Measurements from ENCODE around the gene CRTC3.
A peak's percentile ranks its signal among the peaks of the same experiment; 100 is the strongest.

Gene CRTC3

DNA sequence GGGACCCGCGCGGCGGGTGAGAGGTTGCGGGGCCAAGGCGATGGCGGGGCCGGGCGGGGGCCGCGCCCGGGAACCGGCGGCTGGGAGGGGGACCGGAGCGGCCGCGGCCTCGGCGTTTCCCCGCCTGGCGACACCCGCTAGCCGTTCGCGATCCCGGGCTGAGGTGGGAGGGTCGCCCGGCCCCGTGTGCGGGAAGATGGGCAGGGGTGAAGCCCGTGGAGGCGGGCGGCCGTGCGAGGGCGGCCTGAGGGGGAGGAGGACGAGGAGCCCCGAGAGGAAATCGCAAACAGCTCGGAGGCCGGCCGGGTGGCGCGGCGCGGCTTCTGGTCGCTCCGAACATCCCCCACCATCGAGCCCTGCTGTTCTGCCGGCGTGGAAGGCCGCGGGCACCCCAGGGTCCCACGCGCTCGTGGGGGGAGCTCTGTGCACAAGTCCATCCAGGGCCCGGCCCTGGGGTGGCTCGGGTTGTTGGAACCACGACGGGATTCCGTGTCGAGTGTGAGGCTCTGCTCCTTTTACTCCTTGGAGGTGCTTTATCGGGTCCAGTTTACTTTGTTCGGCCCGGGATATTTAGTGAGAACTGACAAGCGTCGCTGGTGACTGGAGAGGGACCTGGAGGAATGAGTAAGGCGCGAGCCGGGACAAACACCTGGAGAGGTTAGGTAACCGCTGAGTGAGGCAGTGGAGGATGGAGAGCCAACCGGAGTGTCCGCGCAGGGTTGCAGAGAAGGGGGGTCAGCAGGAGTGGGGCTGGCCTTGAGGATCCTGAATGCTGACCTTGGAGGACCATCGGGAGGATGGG is 728 bp downstream of the CRTC3 start:
- TF ChIP-seq CTCF (IDR thresholded peaks at IDR 0.05) = no peak
- peak overlapping the region; percentile 64 for H3K27ac ChIP-seq
- H3K27me3 ChIP-seq (ENCODE audit: control insufficient read depth, insufficient read depth, low read length) = no peaks in the 10 kb centered on the region
- H3K4me2 ChIP-seq (ENCODE audit: low read length) = peak overlapping the region; percentile 92
- no peaks in the 10 kb centered on the region for H3K36me3 ChIP-seq (ENCODE audit: control insufficient read depth, insufficient read depth, low read length)
- peak overlapping the region; percentile 66 for H3K4me3 ChIP-seq (ENCODE audit: low read depth, low read length)
- H3K9me3 ChIP-seq (ENCODE audit: control insufficient read depth, low read length) = no peaks in the 10 kb centered on the region
- H3K9ac ChIP-seq = no peak overlapping the region
- H3K79me2 ChIP-seq = peaks cover 23% of the 10 kb centered on the region
- peak overlapping the region; percentile 86 for H2AFZ ChIP-seq
- H3K4me1 ChIP-seq = no peaks in the 10 kb centered on the region

GRCh38 chr15:90531147-90531546 is 1.4 kb downstream of the CRTC3 start:
- no peaks in the 10 kb centered on the region for H3K27me3 ChIP-seq (ENCODE audit: control insufficient read depth, insufficient read depth, low read length)
- H3K36me3 ChIP-seq (ENCODE audit: control insufficient read depth, insufficient read depth, low read length) = no peaks in the 10 kb centered on the region
- H3K4me3 ChIP-seq (ENCODE audit: low read depth, low read length) = peak overlapping the region; percentile 66
- H2AFZ ChIP-seq = no peak overlapping the region
- no peak overlapping the region for H3K9ac ChIP-seq
- no peak overlapping the region for H3K27ac ChIP-seq
- H3K4me2 ChIP-seq (ENCODE audit: low read length) = peak overlapping the region; percentile 92
- H3K9me3 ChIP-seq (ENCODE audit: control insufficient read depth, low read length) = no peaks in the 10 kb centered on the region
- peaks cover 23% of the 10 kb centered on the region for H3K79me2 ChIP-seq
- no peaks in the 10 kb centered on the region for H3K4me1 ChIP-seq
- TF ChIP-seq CTCF (IDR thresholded peaks at IDR 0.05) = no peak

DNA sequence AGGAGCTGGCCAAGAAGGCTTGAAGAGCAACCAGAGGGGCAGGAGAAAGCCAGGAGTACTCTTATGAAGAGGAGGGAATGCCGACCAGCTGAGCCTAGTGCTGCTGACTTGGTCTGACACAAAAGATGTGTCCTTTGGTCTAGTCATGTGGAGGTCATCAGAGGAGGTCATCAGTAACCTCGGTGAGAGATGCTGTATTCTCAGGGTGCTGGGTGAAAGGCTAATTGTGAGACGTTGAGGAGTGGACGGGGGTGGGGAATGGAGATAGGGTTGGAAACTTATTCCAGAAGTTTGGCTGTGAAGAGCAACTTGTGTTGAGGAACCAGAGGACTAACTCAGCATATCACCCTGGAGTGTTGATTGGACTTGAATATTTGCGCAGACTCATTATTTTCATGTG is 5.5 kb downstream of the CRTC3 start:
- Histone ChIP-seq H3K27ac (no peak overlapping the region), H3K4me3 (ENCODE audit: low read depth, low read length) (no peak overlapping the region), H3K9me3 (ENCODE audit: control insufficient read depth, low read length) (no peaks in the 10 kb centered on the region), H3K4me1 (no peaks in the 10 kb centered on the region), H3K36me3 (ENCODE audit: control insufficient read depth, insufficient read depth, low read length) (no peaks in the 10 kb centered on the region), H2AFZ (no peak overlapping the region), H3K9ac (no peak overlapping the region), H3K79me2 (peaks cover 27% of the 10 kb centered on the region), H3K27me3 (ENCODE audit: control insufficient read depth, insufficient read depth, low read length) (no peaks in the 10 kb centered on the region), H3K4me2 (ENCODE audit: low read length) (no peak overlapping the region)
- no peak for TF ChIP-seq CTCF (IDR thresholded peaks at IDR 0.05)

GRCh38 chr15:90539789-90540188 is 10.1 kb downstream of the CRTC3 start:
- Histone ChIP-seq H3K4me3 (ENCODE audit: low read depth, low read length) (no peak overlapping the region), H3K27me3 (ENCODE audit: control insufficient read depth, insufficient read depth, low read length) (no peaks in the 10 kb centered on the region), H3K4me1 (no peaks in the 10 kb centered on the region), H3K36me3 (ENCODE audit: control insufficient read depth, insufficient read depth, low read length) (no peaks in the 10 kb centered on the region), H3K9ac (no peak overlapping the region), H3K27ac (no peak overlapping the region), H3K9me3 (ENCODE audit: control insufficient read depth, low read length) (no peaks in the 10 kb centered on the region), H3K79me2 (peaks cover 7% of the 10 kb centered on the region), H2AFZ (no peak overlapping the region), H3K4me2 (ENCODE audit: low read length) (no peak overlapping the region)
- TF ChIP-seq CTCF (IDR thresholded peaks at IDR 0.05) = no peak

DNA sequence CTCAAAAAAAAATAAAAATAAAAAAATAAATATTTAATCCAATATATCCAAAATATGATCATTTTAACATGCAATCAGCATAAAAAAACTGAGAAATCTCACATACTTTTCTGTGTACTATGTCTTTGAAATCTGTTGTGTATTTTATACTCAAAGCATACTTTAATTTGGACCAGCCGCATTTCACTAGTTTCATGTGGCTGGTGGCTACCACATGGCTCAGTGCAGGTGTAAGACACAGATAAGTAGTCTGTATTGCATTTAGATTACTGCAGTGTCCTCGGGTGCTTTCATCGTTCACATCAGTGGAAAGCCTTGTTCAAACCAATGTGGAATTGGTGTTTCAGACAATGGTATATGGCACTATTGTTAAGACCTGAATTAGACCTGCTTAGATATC is 11.0 kb downstream of the CRTC3 start:
- H3K4me2 ChIP-seq (ENCODE audit: low read length) = no peak overlapping the region
- H2AFZ ChIP-seq = no peak overlapping the region
- no peak overlapping the region for H3K27ac ChIP-seq
- no peak for TF ChIP-seq CTCF (IDR thresholded peaks at IDR 0.05)
- peaks cover 4% of the 10 kb centered on the region for H3K79me2 ChIP-seq
- no peaks in the 10 kb centered on the region for H3K27me3 ChIP-seq (ENCODE audit: control insufficient read depth, insufficient read depth, low read length)
- H3K4me1 ChIP-seq = no peaks in the 10 kb centered on the region
- no peaks in the 10 kb centered on the region for H3K9me3 ChIP-seq (ENCODE audit: control insufficient read depth, low read length)
- no peak overlapping the region for H3K9ac ChIP-seq
- no peak overlapping the region for H3K4me3 ChIP-seq (ENCODE audit: low read depth, low read length)
- no peaks in the 10 kb centered on the region for H3K36me3 ChIP-seq (ENCODE audit: control insufficient read depth, insufficient read depth, low read length)

Measured in parathyroid adenoma (tissue), 2 donors.